B cell (primary cell): ENCODE results near the gene VAMP4. TPM values are rescaled to one million over a fixed set of nuclear protein-coding genes. Genes with fewer than 3 reads are reported as not detected.

Experiments
- ATAC-seq: fragments of 200-7000 bp; cut with Tn5 transposase; one replicate; pipeline ENCODE4 v1.10.0; 2021; ENCODE audit warnings: low read depth, mild to moderate bottlenecking, moderate number of reproducible peaks, moderate library complexity
- CTCF ChIA-PET: fragments of 350-600 bp; sonication (Branson Sonifier 250); formaldehyde crosslinking; loops from one replicate; lab custom pipeline; 2021; ENCODE audit warnings: antibody characterized with exemption, inconsistent platforms; lab: Charles Lee
- POLR2A ChIA-PET: fragments of 350-600 bp; sonication (Branson Sonifier 250); formaldehyde crosslinking; loops from one replicate; lab custom pipeline; 2021; ENCODE audit warnings: antibody characterized with exemption; lab: Charles Lee
- DNase-seq: peaks from one replicate; pipeline ENCODE4 v3.0.0; 2013
- H2AFZ ChIP-seq: 2 replicates; pipeline ENCODE4 v1.6.1; 2012; ENCODE audit warnings: mild to moderate bottlenecking, low read depth, low read length; ENCODE audit not compliant: insufficient read depth, poor library complexity, severe bottlenecking
- H3K27ac ChIP-seq, 2 donors: 1 replicate in 1 of 2; 2 replicates in 1 of 2; pipeline ENCODE4 v1.5.1; 2012 to 2013; ENCODE audit warnings: low read length in 2 of 2, mild to moderate bottlenecking in 2 of 2, moderate library complexity in 1 of 2
- H3K27me3 ChIP-seq, 4 experiments: fragments of 200-600 bp in 1 of 4; sonication (generic) in 1 of 4; replicated peaks in 1 of 4; 1 replicate in 2 of 4; 2 replicates in 2 of 4; pipeline versions ENCODE4 v1.6.1 to v1.7.0; 2013 to 2016; ENCODE audit warnings: low read length in 3 of 4, mild to moderate bottlenecking in 2 of 4, mixed read lengths in 1 of 4, moderate library complexity in 1 of 4; ENCODE audit not compliant: insufficient read depth in 4 of 4, control insufficient read depth in 3 of 4; ENCODE audit errors: control extremely low read depth in 1 of 4
- H3K36me3 ChIP-seq, 2 experiments: replicated peaks in 1 of 2; 1 replicate in 1 of 2; 2 replicates in 1 of 2; pipeline versions ENCODE4 v1.6.1 to v1.7.1; 2013; ENCODE audit warnings: low read length in 1 of 2; ENCODE audit not compliant: insufficient read depth in 2 of 2, control insufficient read depth in 1 of 2; ENCODE audit errors: control extremely low read depth in 1 of 2, extremely low read depth in 1 of 2
- H3K4me1 ChIP-seq, 2 donors: fragments of 200-600 bp in 1 of 2; sonication (generic) in 1 of 2; 1 replicate in 1 of 2; 2 replicates in 1 of 2; pipeline versions ENCODE4 v1.5.1 to v1.6.1; 2013 to 2017; ENCODE audit warnings: low read length in 2 of 2; ENCODE audit not compliant: control insufficient read depth in 2 of 2, insufficient read depth in 2 of 2
- H3K4me2 ChIP-seq: replicated peaks from 2 replicates; pipeline ENCODE3; 2012; ENCODE audit warnings: mild to moderate bottlenecking, low read depth, low read length; ENCODE audit not compliant: poor library complexity, severe bottlenecking
- H3K4me3 ChIP-seq, 5 experiments: fragments of 200-600 bp in 1 of 5; sonication (generic) in 1 of 5; 1 replicate in 3 of 5; 2 replicates in 2 of 5; pipeline versions ENCODE4 v1.5.1 to v1.7.0; 2011 to 2016; ENCODE audit warnings: low read length in 4 of 5, mild to moderate bottlenecking in 4 of 5, low read depth in 2 of 5, control low read depth in 1 of 5, moderate library complexity in 1 of 5; ENCODE audit not compliant: insufficient read depth in 1 of 5; ENCODE audit errors: control extremely low read depth in 1 of 5, extremely low read depth in 1 of 5
- H3K79me2 ChIP-seq: fragments of 200-600 bp; sonication (generic); one replicate; pipeline ENCODE4 v1.6.0; 2016; ENCODE audit warnings: low read length; ENCODE audit not compliant: control insufficient read depth, insufficient read depth
- H3K9ac ChIP-seq: fragments of 200-600 bp; sonication (generic); 2 replicates; pipeline ENCODE4 v1.6.1; 2017; ENCODE audit warnings: mild to moderate bottlenecking, low read length, moderate library complexity
- H3K9me3 ChIP-seq, 3 donors: one replicate each; pipeline versions ENCODE4 v1.6.1 to v1.7.1; 2013; ENCODE audit warnings: low read length in 2 of 3; ENCODE audit not compliant: control insufficient read depth in 2 of 3, insufficient read depth in 1 of 3; ENCODE audit errors: control extremely low read depth in 1 of 3
- H4K20me1 ChIP-seq: 2 replicates; pipeline ENCODE4 v1.6.0; 2012; ENCODE audit warnings: mild to moderate bottlenecking, low read length; ENCODE audit not compliant: insufficient read depth, control insufficient read depth, poor library complexity, severe bottlenecking
- H3K27ac Mint-ChIP-seq: one replicate; pipeline ENCODE4 v1.8.0; 2021; ENCODE audit warnings: mixed read lengths
- H3K27me3 Mint-ChIP-seq: one replicate; pipeline ENCODE4 v1.8.0; 2021; ENCODE audit warnings: mixed read lengths
- H3K4me1 Mint-ChIP-seq: one replicate; pipeline ENCODE4 v1.8.0; 2021; ENCODE audit warnings: mixed read lengths
- H3K4me3 Mint-ChIP-seq: one replicate; pipeline ENCODE4 v1.8.0; 2021; ENCODE audit warnings: mixed read lengths
- H3K9me3 Mint-ChIP-seq: one replicate; pipeline ENCODE4 v1.8.0; 2022; ENCODE audit warnings: mixed read lengths; ENCODE audit not compliant: insufficient read depth
- CTCF ChIP-seq: fragments of 200-600 bp; IDR thresholded peaks from one replicate; pipeline ENCODE4 v1.8.0; 2022; ENCODE audit warnings: antibody characterized with exemption, mild to moderate bottlenecking
- EZH2 ChIP-seq: IDR thresholded peaks from 2 replicates; pipeline ENCODE4 v1.6.1; 2012; ENCODE audit warnings: borderline replicate concordance, low read depth, mild to moderate bottlenecking, moderate library complexity, low read length; ENCODE audit not compliant: insufficient read depth, poor library complexity, severe bottlenecking
- WGBS: methylation state at CpG from one replicate; pipeline ENCODE4 v1.1.5; 2013; ENCODE audit warnings: missing lambda C conversion rate; ENCODE audit not compliant: insufficient coverage; 5-methylcytosine and 5-hydroxymethylcytosine counted together
- intact Hi-C: fragments of 100-400 bp; cut with micrococcal nuclease; formaldehyde crosslinking; loops from one replicate; pipeline ENCODE4 v1.10.0; 2022
- polyA plus RNA-seq: library from polyadenylated mRNA; depleted of rRNA; stranded (reverse); fragments of >200 nt; gene quantifications from 2 replicates; pipeline ENCODE4 v1.2.3, GENCODE V29; 2012
- total RNA-seq, 2 donors: library from RNA; stranded (reverse); fragments of 120-200 nt in 1 of 2; gene quantifications; 1 replicate in 1 of 2; 2 replicates in 1 of 2; pipeline versions ENCODE4 v1.2.3 to v1.2.4, GENCODE V29; 2013 to 2022

VAMP4 gene
- total and polyA plus RNA-seq, 2 donors (not counting 1 experiment from before 2014, with no cell fraction given) = 11.6 to 21.8 TPM

GRCh38 chr1:171717062-171717718 lies 24.7 kb downstream of the VAMP4 start:
- Histone ChIP-seq H3K27me3 (no peaks in the 10 kb centered on the region), H3K36me3 (peaks cover 2 to 24% of the 10 kb centered on the region in 2 experiments), H3K4me2 (no peak overlapping the region), H3K4me1 (no peaks in the 10 kb centered on the region), H3K9ac (no peak overlapping the region), H3K9me3 (no peaks in the 10 kb centered on the region), H4K20me1 (no peaks in the 10 kb centered on the region), H2AFZ (no peak overlapping the region), H3K4me3 (no peak overlapping the region), H3K27ac (no peak overlapping the region), H3K79me2 (peaks cover 7% of the 10 kb centered on the region)
- DNase-seq = no peak
- WGBS = no CpG with 5 or more reads among the region's 2 CpGs
- Mint-ChIP-seq H3K4me3 (no peak overlapping the region), H3K27ac (no peak overlapping the region), H3K9me3 (peaks cover 3% of the 10 kb centered on the region), H3K27me3 (no peaks in the 10 kb centered on the region), H3K4me1 (no peaks in the 10 kb centered on the region)
- no peak for ATAC-seq
- ChIA-PET CTCF (interaction anchor here (2.0 kb wide), 1 partner anchor 84 kb away, joined by 6 read pairs; no protein-coding TSS in a partner anchor), POLR2A (no interaction called here)
- TF ChIP-seq CTCF (no peak), EZH2 (no peak)
- intact Hi-C loops = no loop called here

- H3K79me2 ChIP-seq = peaks cover 7% of the 10 kb centered on the region
- H3K4me1 Mint-ChIP-seq = no peaks in the 10 kb centered on the region
- intact Hi-C loops = no loop called here
- ATAC-seq (no peak), DNase-seq (no peak)
- no peak overlapping the region for H3K4me2 ChIP-seq
- WGBS = 100% methylated on average over 1 of the region's 3 CpGs
- no peak overlapping the region for H3K27ac ChIP-seq
- no peak overlapping the region for H3K4me3 ChIP-seq
- no peak overlapping the region for H2AFZ ChIP-seq
- peaks cover 2 to 24% of the 10 kb centered on the region in 2 experiments for H3K36me3 ChIP-seq
- POLR2A ChIA-PET = no interaction called here
- H3K9ac ChIP-seq = no peak overlapping the region
- H3K4me1 ChIP-seq = no peaks in the 10 kb centered on the region
- H3K27me3 ChIP-seq = no peaks in the 10 kb centered on the region
- H3K27me3 Mint-ChIP-seq = no peaks in the 10 kb centered on the region
- TF ChIP-seq EZH2 = no peak
- no peak for TF ChIP-seq CTCF
- peaks cover 3% of the 10 kb centered on the region for H3K9me3 Mint-ChIP-seq
- no peaks in the 10 kb centered on the region for H3K9me3 ChIP-seq
- no peak overlapping the region for H3K4me3 Mint-ChIP-seq
- no peaks in the 10 kb centered on the region for H4K20me1 ChIP-seq
- CTCF ChIA-PET = interaction anchor here (2.0 kb wide), 1 partner anchor 85 kb away, joined by 6 read pairs; no protein-coding TSS in a partner anchor
- no peak overlapping the region for H3K27ac Mint-ChIP-seq
Observed at GRCh38 chr1:171716616-171717015, 25.2 kb downstream of the VAMP4 start.
